ENCODE data around the gene OMP.

DNA sequence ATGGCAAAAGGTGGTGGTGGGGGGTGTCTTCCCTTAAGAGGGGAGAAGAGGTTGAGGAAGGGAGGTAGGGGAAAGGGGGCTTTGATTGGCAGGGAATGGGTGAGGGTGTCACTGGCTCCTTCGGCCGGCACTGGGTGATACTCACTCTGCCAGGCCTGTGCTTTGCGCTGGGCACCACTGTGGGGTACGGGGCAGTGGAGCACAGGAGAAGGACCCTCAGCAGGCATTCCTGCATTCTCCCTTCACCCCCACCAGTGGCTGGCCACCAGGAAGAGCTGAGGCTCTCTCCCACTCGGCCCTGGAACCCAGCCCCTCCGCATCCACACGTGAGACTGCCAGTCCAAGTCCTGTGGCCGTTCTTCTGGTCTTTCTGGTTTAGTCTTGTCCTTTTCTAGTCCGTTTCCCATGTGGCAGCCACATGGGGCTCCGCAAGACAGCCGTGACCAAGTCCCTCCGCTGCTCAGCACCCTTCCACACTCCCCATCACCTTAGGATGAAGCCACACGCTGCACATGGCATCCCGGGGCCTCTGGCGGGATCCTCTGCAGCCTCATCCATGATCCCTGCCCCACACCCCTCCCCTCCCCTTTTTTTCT is 27.9 kb upstream of the OMP start:
- TF ChIP-seq, protein P1, sequence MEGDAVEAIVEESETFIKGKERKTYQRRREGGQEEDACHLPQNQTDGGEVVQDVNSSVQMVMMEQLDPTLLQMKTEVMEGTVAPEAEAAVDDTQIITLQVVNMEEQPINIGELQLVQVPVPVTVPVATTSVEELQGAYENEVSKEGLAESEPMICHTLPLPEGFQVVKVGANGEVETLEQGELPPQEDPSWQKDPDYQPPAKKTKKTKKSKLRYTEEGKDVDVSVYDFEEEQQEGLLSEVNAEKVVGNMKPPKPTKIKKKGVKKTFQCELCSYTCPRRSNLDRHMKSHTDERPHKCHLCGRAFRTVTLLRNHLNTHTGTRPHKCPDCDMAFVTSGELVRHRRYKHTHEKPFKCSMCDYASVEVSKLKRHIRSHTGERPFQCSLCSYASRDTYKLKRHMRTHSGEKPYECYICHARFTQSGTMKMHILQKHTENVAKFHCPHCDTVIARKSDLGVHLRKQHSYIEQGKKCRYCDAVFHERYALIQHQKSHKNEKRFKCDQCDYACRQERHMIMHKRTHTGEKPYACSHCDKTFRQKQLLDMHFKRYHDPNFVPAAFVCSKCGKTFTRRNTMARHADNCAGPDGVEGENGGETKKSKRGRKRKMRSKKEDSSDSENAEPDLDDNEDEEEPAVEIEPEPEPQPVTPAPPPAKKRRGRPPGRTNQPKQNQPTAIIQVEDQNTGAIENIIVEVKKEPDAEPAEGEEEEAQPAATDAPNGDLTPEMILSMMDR (IDR thresholded peaks at IDR 0.05): no peak
- TF ChIP-seq POLR2A (IDR thresholded peaks at IDR 0.05): no peak
